ENCODE results near the gene SSX2. TPM values are rescaled to one million over a fixed set of nuclear protein-coding genes. Genes with fewer than 3 reads are reported as not detected.
"Not testable (repeated sequence)": the region's sequence is repeated elsewhere in the genome, so short reads cannot be mapped to it uniquely, and the experiment has no call there.

The SSX2 gene, protein sequence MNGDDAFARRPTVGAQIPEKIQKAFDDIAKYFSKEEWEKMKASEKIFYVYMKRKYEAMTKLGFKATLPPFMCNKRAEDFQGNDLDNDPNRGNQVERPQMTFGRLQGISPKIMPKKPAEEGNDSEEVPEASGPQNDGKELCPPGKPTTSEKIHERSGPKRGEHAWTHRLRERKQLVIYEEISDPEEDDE
- polyA plus RNA-seq = not detected

DNA sequence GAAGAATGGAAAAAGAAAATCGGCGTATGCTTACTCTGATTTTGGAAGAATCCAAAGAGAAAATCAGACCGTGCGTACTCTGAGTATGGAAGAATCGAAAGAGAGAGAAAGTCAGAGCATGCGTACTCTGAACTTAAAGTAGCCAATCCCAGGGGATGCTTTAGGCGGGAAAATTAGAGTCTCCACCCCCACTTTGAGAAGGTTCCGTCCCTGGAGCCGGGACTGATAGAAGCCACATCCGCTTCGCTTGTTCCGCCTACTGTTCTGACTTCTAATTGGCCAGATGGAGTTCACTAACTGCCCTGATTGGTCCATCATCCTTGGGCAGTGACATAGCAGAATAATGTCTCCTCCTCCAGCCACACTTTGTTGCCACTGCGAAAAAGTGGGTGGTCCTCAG, at the start of gene SSX2:
SSX2 (minus strand) TSS at position 101 of the 400 bp plus-strand sequence. CDS start 1,429 bp downstream, outside the sequence.
- not testable (repeated sequence) for H3K27ac ChIP-seq (ENCODE audit: low read depth, low read length)
- WGBS, 3 donors = no CpG with 5 or more reads among the region's 13 CpGs

DNA sequence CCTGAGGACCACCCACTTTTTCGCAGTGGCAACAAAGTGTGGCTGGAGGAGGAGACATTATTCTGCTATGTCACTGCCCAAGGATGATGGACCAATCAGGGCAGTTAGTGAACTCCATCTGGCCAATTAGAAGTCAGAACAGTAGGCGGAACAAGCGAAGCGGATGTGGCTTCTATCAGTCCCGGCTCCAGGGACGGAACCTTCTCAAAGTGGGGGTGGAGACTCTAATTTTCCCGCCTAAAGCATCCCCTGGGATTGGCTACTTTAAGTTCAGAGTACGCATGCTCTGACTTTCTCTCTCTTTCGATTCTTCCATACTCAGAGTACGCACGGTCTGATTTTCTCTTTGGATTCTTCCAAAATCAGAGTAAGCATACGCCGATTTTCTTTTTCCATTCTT, 44.0 kb upstream of the SSX2 start, which contains the start of gene SSX2B:
SSX2B (plus strand) TSS at position 301 of the 400 bp plus-strand sequence. CDS start 1,429 bp downstream, outside the sequence.
- H3K27ac ChIP-seq (ENCODE audit: low read depth, low read length) = not testable (repeated sequence)
- no CpG with 5 or more reads among the region's 13 CpGs for WGBS, 3 donors

DNA sequence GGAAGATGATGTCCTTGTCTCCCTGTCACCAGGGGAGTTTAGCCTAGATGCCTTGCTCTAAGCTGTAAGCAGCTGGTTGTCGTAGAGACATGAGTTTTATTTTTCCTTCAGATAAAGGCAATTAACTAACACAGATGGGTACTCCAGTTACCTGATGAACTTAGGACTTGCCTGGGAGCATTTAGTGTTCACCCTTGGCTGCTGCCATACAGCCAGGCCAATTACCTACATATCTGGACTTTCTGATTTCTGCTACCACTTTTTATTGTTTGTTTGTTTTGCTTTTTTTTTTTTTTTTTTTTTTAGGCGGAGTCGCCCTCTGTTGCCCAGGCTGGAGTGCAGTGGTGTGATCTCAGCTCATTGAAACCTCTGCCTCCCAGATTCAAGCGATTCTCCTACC, 14.9 kb downstream of the SSX2 start:
- WGBS, 3 donors = 92% methylated on average over 1 of the region's 4 CpGs; no CpG with 5 or more reads in 2 of the 3 donors
- not testable (repeated sequence) for H3K27ac ChIP-seq (ENCODE audit: low read depth, low read length)

DNA sequence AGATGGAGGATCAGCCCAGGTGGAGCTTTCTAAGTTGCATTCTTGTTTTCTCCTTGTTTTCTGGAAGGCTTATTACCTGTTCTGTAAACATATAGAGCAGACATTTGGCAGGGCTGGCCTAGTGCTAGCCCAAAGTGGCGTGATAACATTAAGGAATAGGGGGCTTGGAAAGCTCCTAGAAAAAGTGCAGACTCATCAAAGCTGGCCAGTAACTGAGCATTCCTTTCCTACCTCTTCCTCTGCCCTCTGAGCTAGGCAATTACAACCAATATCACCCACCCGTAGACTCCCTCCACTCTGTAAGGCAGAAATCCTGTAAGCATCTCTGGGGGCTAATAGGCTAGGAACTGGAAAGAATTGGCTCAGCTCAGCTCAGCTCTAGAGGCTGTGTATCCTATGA, 44.8 kb downstream of the SSX2 start:
- 64 to 85% (median 68%) methylated on average over 1 to 2 of the region's 2 CpGs for WGBS, 3 donors
- not testable (repeated sequence) for H3K27ac ChIP-seq (ENCODE audit: low read depth, low read length)

DNA sequence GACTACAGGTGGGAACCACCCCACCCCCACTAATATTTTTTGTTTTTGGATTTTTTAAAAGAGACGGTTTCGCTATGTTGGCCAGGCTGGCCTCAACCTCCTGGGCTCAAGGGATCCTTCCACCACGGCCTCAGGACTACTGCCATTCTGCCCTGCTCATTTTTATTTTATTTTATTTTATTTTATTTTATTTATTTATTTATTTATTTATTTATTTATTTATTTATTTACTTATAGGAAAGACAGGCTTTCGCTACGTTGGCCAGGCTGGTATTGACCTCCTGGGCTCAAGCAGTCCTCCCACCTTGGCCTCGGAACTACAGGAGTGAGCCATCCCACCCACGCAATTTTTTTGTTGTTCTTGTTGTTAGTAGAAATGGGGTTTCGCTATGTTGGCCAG, 51.5 kb downstream of the SSX2 start:
- not testable (repeated sequence) for H3K27ac ChIP-seq (ENCODE audit: low read depth, low read length)
- 88 to 94% (median 89%) methylated on average over 6 to 8 of the region's 8 CpGs for WGBS, 3 donors

DNA sequence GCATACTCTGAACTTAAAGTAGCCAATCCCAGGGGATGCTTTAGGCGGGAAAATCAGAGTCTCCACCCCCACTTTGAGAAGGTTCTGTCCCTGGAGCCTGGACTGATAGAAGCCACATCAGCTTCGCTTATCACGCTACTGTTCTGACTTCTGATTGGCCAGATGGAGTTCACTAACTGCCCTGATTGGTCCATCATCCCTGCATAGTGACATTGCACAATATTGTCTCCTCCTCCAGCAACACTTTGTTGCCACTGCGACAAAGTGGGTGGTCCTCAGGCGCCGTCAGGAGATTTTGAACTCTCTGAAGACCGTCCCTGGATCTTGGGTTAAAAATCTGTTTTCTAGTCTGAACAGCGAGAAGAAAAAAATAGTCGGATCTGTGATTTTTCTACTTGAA, 52.2 kb downstream of the SSX2 start, which contains the start of gene SSX7:
SSX7 (minus strand) TSS at position 101 of the 400 bp plus-strand sequence. CDS start 1,428 bp downstream, outside the sequence.
- H3K27ac ChIP-seq (ENCODE audit: low read depth, low read length) = not testable (repeated sequence)
- 82 to 93% (median 86%) methylated on average over 9 of the region's 9 CpGs for WGBS, 3 donors

DNA sequence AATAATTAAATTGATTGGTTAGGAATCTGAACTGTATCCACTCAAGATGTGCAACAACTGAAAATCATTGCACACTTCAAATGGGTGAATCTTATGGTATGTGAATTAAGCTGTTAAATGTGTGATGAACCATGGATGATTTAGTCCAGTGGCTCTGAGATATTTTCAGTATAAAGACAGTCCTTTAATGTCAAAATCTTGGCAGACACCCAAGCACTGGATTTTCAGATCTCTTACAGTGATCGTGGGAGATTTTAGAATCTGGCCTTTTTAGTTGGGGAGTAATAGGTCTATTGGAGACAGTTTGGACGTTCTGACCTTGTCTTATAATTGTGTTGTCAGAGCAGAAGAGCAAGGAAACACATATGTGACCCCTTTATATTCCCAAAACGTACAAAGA, 56.3 kb downstream of the SSX2 start:
- WGBS, 3 donors = 37 to 61% (median 44%) methylated on average over 3 of the region's 3 CpGs
- not testable (repeated sequence) for H3K27ac ChIP-seq (ENCODE audit: low read depth, low read length)

DNA sequence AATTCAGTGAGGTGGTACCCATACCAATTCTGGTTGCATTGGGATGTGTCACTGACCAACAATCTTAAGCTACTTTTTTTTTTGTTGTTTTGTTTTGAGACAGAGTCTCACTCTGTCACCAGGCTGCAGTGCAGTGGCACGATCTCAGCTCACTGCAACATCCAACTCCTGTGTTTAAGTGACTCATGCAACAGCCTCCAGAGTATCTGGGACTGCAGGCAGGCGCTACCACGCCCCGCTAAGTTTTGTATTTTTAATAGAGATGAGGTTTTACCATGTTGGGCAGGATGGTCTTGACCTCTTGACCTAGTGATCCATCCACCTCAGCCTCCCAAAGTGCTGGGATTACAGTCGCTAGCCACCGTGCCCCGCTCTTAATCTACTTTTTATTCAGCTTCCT, 58.0 kb downstream of the SSX2 start:
- H3K27ac ChIP-seq (ENCODE audit: low read depth, low read length) = not testable (repeated sequence)
- WGBS, 3 donors = 74 to 89% (median 89%) methylated on average over 7 of the region's 7 CpGs

Other genes starting within 250 kb of the SSX2 start
- gene XAGE1A, start 211.4 kb downstream of the SSX2 start, polyA plus RNA-seq = not detected
- not detected for gene XAGE1B, start 190.1 kb downstream of the SSX2 start, polyA plus RNA-seq
- not detected for gene SSX7, start 52.3 kb downstream of the SSX2 start, polyA plus RNA-seq
- not detected for gene SSX2B, start 44.1 kb upstream of the SSX2 start, polyA plus RNA-seq
- not detected for gene SPANXN5, start 90.2 kb upstream of the SSX2 start, polyA plus RNA-seq
- gene XAGE5, start 104.1 kb upstream of the SSX2 start, polyA plus RNA-seq = not detected
- gene XAGE3, start 160.9 kb upstream of the SSX2 start, polyA plus RNA-seq = under 1 TPM in 1 of 3 donors, not detected in 2; 0.40 TPM
- gene FAM156B, start 190.2 kb upstream of the SSX2 start, polyA plus RNA-seq = 10 to 100 TPM; 12.8 to 27.5 (median 20.8) TPM

Measured in adipose tissue (tissue), 3 donors.